Measurements from ENCODE around the gene ADAMTSL5. TPM values are rescaled to one million over a fixed set of nuclear protein-coding genes. Genes with fewer than 3 reads are reported as not detected.
"Not testable (repeated sequence)": the region's sequence is repeated elsewhere in the genome, so short reads cannot be mapped to it uniquely, and the experiment has no call there.

ADAMTSL5 gene
- total RNA-seq, 2 experiments from 2014 or later, result 4.2 to 5.4 TPM

DNA sequence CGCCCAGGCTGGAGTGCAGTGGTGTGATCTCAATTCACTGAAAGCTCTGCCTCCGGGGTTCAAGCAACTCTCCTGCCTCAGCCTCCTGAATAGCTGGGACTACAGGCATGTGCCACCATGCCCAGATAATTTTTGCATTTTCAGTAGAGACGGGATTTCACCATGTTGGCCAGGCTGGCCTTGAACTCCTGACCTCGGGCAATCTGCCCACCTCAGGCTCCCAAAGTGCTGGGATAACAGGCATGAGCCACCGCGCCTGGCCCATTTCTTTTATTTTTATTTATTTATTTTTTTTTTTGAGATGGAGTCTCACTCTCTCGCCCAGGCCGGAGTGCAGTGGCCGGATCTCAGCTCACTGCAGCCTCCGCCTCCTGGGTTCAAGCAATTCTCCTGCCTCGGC, 26.9 kb upstream of the ADAMTSL5 start:
- DNase-seq; POLR2A ChIA-PET; H3K36me3 Mint-ChIP-seq (ENCODE audit: low read depth); H3K4me3 Mint-ChIP-seq; CTCF ChIA-PET; H3K4me1 Mint-ChIP-seq; H3K9me3 Mint-ChIP-seq; H3K27ac Mint-ChIP-seq: not testable (repeated sequence)
- H3K27me3 Mint-ChIP-seq, result peaks cover 13% of the 10 kb centered on the region

DNA sequence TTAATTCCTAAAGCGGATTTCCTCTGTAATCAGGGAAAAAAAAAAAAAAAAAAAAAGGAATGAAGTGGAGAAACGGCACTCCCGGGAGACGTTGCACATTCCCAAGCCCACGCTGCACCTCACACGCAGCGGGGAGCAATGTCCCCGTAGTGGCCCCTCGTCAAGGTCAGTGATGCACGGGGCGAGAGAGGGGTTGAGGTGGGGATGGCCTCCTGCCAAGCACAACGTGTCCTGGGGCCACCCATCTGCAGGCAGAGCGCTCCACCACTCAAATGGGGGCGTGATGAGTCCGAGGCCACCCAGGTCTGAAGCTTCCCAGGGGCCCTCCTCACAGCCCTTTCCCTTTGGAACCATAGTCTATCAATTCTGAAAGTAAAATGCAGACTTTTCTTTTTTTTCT, 26.2 kb upstream of the ADAMTSL5 start:
- Mint-ChIP-seq H3K27ac (no peak overlapping the region), H3K4me3 (no peak overlapping the region), H3K36me3 (ENCODE audit: low read depth) (no peaks in the 10 kb centered on the region), H3K9me3 (no peaks in the 10 kb centered on the region), H3K27me3 (peaks cover 11% of the 10 kb centered on the region), H3K4me1 (no peaks in the 10 kb centered on the region)
- DNase-seq, result no peak
- ChIA-PET POLR2A (no interaction called here), CTCF (interaction anchor here (0.6 kb wide), 2 partner anchors 13 to 226 kb away, joined by 3 read pairs; no protein-coding TSS in a partner anchor)

DNA sequence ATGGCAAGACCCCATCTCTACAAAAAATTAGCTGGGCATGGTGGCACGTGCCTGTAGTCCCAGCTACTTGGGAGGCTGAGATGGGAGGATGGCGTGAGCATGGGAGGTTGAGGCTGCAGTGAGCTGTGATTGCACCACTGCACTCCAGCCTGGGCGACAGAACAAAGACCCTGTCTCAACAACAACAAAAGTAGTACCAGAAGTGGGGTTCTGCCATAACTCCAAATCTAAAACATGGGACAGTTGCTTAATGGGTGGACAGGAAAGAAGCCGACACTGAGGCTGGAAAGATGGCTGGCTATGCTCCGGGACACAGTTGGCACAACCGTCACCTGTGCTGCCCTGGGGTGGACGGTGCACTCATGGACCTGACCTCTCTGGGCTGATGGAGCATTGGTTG, 22.9 kb upstream of the ADAMTSL5 start:
- DNase-seq; H3K27ac Mint-ChIP-seq; H3K4me1 Mint-ChIP-seq; POLR2A ChIA-PET; CTCF ChIA-PET; H3K27me3 Mint-ChIP-seq; H3K4me3 Mint-ChIP-seq; H3K9me3 Mint-ChIP-seq; H3K36me3 Mint-ChIP-seq (ENCODE audit: low read depth): not testable (repeated sequence)

DNA sequence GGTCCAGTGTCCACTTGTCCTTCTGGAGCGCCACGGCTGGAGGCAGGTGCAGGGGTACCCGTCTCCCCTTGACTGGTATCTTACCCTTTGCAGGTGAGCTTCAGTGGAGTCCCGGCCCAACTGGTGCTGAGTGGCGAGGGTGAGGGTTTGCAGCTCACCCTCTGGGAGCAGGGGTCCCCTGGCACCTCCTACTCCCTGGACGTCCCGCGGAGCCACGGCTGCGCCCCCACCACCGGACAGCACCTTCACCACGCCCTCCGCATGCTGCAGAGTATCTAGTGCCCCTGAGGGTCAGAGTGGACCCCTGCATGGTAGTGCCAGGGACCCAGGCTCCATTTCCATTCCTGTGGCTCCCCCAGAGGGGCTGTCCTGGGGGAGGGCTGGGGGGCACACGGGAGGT, 22.2 kb upstream of the ADAMTSL5 start:
- H3K4me1 Mint-ChIP-seq, result no peaks in the 10 kb centered on the region
- no peaks in the 10 kb centered on the region for H3K36me3 Mint-ChIP-seq (ENCODE audit: low read depth)
- H3K27ac Mint-ChIP-seq, result no peak overlapping the region
- H3K9me3 Mint-ChIP-seq, result no peaks in the 10 kb centered on the region
- ChIA-PET CTCF (no interaction called here), POLR2A (no interaction called here)
- H3K4me3 Mint-ChIP-seq, result no peak overlapping the region
- no peak for DNase-seq
- no peaks in the 10 kb centered on the region for H3K27me3 Mint-ChIP-seq

DNA sequence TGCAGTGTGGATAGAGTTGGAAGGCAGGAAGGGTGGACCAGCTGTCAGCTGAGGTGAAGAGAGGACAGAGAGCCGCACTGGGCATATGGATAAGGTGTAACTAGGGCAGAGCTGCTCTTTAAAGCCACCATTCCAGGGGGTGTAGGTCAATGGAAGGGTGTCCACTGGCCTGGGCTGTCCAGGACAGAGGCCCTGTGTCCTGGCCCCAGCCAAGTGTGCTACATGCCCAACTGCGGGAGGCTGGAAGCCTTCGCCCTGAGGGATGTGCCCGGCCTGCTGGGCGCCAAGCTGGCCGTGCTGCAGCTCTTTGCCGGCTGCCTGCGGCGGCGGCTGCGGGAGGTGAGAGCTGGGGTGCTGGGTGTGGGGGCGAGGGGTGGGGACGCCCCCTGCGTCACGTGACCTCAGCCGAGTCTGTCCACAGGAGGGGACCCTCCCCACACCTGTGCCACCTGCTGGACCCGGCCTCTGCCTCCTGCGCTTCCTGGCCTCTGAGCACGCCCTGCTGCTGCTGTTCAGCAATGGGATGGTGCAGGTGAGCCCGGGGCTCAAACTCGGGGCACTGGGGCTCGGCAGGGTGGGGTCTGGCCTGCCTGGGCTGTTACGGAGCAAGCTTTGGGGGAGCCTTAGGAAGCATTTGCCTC, 20.8 kb upstream of the ADAMTSL5 start:
- Mint-ChIP-seq H3K4me1 (no peaks in the 10 kb centered on the region), H3K36me3 (ENCODE audit: low read depth) (no peaks in the 10 kb centered on the region), H3K4me3 (no peak overlapping the region), H3K27ac (no peak overlapping the region), H3K9me3 (no peaks in the 10 kb centered on the region), H3K27me3 (no peaks in the 10 kb centered on the region)
- ChIA-PET CTCF (interaction anchor here (0.6 kb wide), 1 partner anchor 45 kb away, joined by 3 read pairs; no protein-coding TSS in a partner anchor), POLR2A (no interaction called here)
- no peak for DNase-seq

DNA sequence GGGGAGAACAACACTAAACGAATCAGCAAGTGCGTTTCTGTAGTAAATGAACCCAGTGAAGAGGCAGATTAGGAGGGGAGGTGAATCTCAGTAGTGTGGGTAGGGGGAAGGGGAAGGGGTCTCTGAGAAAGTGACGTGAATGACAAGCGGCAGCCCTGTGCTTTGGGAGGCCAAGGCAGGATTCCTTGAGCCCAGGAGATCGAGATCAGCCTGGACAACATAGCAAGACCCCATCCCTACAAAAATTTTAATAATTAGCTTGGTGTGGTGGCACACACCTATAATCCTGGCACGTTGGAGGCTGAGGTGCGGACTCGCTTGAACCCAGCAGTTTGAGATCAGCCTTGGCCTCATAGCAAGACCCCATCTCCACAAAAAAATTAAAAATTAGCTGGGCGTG, 19.2 kb upstream of the ADAMTSL5 start:
- no peaks in the 10 kb centered on the region for H3K9me3 Mint-ChIP-seq
- H3K27me3 Mint-ChIP-seq, result no peaks in the 10 kb centered on the region
- no peaks in the 10 kb centered on the region for H3K36me3 Mint-ChIP-seq (ENCODE audit: low read depth)
- no peak for DNase-seq
- H3K27ac Mint-ChIP-seq, result no peak overlapping the region
- no peaks in the 10 kb centered on the region for H3K4me1 Mint-ChIP-seq
- ChIA-PET CTCF (no interaction called here), POLR2A (no interaction called here)
- H3K4me3 Mint-ChIP-seq, result no peak overlapping the region

DNA sequence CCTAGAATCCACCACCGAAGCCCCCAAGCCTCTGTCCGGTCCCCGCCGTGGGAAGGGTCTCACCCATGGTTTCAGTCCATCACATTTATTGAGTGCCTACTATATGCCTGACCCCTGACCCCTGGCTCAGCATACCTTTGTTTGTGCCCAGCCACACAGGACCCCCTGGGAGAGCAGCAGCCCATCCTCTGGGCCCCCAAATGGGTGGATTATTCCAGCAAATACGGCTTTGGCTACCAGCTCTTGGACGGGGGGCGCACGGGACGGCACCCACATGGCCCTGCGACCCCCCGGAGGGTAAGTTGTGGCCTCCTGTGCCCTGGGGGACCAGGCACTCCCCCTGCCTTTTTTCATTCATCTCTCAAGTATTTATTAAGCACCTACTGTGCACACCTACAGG, 18.8 kb upstream of the ADAMTSL5 start:
- no peak overlapping the region for H3K4me3 Mint-ChIP-seq
- CTCF ChIA-PET, result no interaction called here
- no peak for DNase-seq
- H3K27me3 Mint-ChIP-seq, result no peaks in the 10 kb centered on the region
- no peak overlapping the region for H3K27ac Mint-ChIP-seq
- no peaks in the 10 kb centered on the region for H3K36me3 Mint-ChIP-seq (ENCODE audit: low read depth)
- POLR2A ChIA-PET, result no interaction called here
- no peaks in the 10 kb centered on the region for H3K9me3 Mint-ChIP-seq
- no peaks in the 10 kb centered on the region for H3K4me1 Mint-ChIP-seq

DNA sequence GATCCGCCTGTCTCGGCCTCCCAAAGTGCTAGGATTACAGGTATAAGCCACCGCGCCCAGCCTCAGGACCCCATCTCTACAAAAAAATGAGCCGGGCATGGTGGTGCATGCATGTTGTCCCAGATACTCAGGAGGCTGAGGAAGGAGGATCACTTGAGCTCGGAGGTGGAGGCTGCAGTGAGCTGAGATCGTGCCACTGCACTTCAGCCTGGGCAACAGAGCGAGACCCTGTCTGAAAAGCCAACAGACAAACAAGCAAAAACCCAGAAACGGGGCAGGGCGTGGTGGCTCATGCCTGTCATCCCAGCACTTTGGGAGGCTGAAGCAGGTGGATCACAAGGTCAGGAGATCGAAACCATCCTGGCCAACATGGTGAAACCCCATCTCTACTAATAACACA, 18.0 kb upstream of the ADAMTSL5 start:
- CTCF ChIA-PET; H3K9me3 Mint-ChIP-seq; POLR2A ChIA-PET; H3K36me3 Mint-ChIP-seq (ENCODE audit: low read depth); H3K4me1 Mint-ChIP-seq; H3K27ac Mint-ChIP-seq; DNase-seq; H3K4me3 Mint-ChIP-seq; H3K27me3 Mint-ChIP-seq: not testable (repeated sequence)

DNA sequence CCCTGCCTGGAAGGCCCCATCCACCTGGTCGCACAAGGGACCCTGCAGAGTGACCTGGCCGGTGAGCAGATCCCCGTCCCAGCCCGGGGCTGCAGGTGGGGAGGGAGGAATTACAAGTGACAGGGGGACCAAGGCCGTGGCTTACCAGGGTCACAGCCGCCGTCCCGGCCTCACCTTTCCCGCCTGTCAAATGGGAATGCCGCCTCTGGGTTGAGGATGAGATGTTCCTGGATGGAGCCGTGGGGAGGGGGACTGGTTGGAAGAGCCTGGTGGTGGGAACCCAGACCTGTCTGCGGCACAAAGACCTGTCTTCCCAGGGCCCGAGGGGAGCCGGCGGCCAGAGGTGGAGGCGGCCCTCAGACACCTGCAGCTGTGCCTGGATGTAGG, 16.6 kb upstream of the ADAMTSL5 start:
- Mint-ChIP-seq H3K27me3 (peaks cover 16% of the 10 kb centered on the region), H3K4me3 (no peak overlapping the region), H3K9me3 (no peaks in the 10 kb centered on the region), H3K4me1 (peaks cover 3% of the 10 kb centered on the region), H3K36me3 (ENCODE audit: low read depth) (no peaks in the 10 kb centered on the region), H3K27ac (no peak overlapping the region)
- ChIA-PET CTCF (no interaction called here), POLR2A (no interaction called here)
- no peak for DNase-seq

DNA sequence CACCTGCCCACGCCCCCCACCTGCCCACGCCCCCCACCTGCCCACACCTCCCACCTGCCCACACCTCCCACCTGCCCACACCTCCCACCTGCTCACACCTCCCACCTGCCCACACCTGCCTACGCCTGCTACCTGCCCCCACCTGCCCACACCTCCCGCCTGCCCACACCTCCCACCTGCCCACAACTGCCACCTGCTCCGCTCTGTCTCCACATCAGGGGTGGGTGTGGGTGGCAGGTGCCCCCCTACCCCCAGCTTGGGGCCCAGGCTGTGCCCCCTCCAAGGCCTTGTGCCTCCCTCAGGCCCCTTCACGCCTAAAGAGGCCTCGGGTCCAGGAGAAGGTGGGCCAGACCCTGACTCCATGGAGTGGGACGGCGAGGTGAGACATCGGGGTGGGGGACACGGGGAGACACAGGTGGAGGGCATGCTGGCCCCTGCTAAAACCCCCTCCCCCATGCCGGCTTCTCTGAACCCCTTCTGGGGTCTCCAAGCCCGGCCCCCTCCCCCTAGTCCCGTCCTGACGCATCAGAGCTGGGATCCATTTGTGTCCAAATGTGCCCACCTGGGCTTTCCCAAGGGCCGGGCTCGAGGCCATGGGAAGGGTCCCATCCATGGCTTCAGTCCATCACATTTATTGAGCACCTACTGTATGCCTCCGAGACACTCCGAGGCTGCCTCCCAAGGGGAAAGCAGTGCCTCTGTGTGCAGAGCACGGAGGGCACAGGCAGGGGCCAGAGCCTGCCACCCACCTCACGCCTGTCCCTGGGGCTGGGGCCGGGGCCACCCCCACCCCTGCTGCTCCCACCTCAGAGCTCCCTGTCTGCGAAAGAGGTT, 16.0 kb upstream of the ADAMTSL5 start:
- POLR2A ChIA-PET, result no interaction called here
- H3K27me3 Mint-ChIP-seq, result peaks cover 18% of the 10 kb centered on the region
- no peak for DNase-seq
- H3K4me3 Mint-ChIP-seq, result no peak overlapping the region
- no peaks in the 10 kb centered on the region for H3K36me3 Mint-ChIP-seq (ENCODE audit: low read depth)
- no peak overlapping the region for H3K27ac Mint-ChIP-seq
- CTCF ChIA-PET, result no interaction called here
- no peaks in the 10 kb centered on the region for H3K9me3 Mint-ChIP-seq
- H3K4me1 Mint-ChIP-seq, result peaks cover 4% of the 10 kb centered on the region

DNA sequence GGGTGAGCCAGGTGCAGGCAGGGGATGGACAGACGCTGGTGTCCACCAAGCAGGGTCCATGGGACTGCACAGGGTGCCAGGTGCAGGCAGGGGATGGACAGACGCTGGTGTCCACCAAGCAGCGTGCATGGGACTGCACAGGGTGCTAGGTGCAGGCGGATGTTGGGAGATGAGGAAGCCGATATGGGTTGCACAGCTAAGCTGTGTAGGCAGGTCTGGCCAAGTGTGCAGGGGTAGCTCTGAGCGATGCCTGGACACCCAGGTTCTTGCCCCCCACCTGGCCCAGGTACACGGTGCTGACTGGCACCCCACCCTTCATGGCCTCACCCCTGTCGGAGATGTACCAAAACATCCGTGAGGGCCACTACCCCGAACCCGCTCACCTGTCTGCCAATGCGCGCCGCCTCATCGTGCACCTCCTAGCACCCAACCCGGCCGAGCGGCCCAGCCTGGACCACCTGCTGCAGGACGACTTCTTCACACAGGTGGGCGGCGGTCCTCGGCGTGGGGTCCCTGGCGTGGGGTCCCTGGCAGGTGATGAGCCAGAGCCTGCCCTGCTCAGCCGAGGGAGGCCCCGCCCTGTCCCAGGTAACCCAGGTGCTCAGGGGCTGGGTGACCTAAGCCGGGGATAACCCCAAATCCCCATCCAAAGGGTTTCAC, 15.0 kb upstream of the ADAMTSL5 start:
- no peak for DNase-seq
- Mint-ChIP-seq H3K27ac (no peak overlapping the region), H3K36me3 (ENCODE audit: low read depth) (no peaks in the 10 kb centered on the region), H3K27me3 (peaks cover 24% of the 10 kb centered on the region), H3K4me1 (peaks cover 4% of the 10 kb centered on the region), H3K4me3 (no peak overlapping the region), H3K9me3 (no peaks in the 10 kb centered on the region)
- POLR2A ChIA-PET, result no interaction called here
- CTCF ChIA-PET, result no interaction called here

DNA sequence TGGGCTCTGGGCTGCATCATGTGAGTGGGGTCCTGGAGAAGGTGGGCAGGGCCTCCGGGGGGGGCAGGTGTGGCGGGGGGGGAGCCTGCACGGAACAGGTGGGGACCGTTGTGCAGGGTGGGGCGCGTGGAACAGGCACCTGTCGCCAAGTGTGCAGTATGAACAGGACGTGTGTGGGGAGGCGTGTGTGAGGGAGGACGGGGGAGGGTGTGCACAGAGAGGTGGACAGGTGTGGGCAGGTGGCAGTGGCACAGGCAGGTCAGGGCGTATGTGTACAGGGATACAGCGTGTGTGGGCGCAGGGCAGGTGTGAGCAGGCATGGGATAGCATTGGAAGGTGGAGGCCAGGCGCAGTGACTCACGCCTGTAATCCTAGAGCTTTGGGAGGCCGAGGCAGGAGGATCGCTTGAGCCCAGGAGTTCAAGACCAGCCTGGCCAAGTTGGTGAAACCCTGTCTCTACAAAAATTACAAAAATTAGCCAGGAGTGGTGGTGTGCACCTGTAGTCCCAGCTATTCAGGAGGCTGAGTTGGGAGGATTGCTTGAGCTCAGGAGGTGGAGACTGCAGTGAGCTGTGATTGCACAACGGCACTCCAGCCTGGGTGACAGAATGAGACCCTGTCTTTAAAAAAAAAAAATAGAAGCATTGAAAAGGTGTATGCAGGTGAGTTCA, 14.3 kb upstream of the ADAMTSL5 start:
- H3K27me3 Mint-ChIP-seq, result peaks cover 24% of the 10 kb centered on the region
- peaks cover 4% of the 10 kb centered on the region for H3K4me1 Mint-ChIP-seq
- no peaks in the 10 kb centered on the region for H3K36me3 Mint-ChIP-seq (ENCODE audit: low read depth)
- H3K4me3 Mint-ChIP-seq, result no peak overlapping the region
- ChIA-PET CTCF (no interaction called here), POLR2A (no interaction called here)
- no peaks in the 10 kb centered on the region for H3K9me3 Mint-ChIP-seq
- no peak for DNase-seq
- no peak overlapping the region for H3K27ac Mint-ChIP-seq

DNA sequence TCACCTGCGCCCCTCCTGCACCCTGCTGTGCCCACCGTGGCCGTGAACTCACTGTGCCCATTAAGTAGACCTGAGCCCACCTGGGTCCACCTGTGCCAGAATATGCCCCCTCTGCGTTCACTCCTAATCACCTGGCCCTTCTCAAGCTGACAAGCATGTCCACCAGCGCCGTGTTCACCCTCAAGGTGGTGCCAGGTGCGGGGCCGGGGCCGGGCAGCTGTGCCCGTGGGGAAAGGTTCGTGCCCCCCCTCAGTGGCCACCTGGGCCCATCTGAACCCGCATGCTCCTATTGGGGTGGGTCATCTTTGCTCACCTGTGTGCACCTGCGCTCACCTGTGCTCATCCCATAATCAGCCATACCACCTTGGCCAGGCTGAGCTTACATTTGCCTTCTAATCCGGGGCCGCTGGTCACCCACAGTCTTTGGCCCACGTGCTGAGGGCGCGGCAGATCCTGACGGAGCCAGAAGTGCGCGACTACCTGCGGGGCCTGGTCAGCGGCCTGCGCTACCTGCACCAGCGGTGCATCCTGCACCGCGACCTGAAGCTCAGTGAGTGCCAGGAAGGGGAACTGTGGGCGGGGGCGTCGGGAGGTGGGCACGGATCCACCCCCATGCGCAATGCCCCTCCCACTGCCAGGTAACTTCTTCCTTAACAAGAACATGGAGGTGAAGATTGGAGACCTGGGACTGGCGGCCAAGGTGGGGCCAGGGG, 13.4 kb upstream of the ADAMTSL5 start:
- H3K27ac Mint-ChIP-seq, result no peak overlapping the region
- POLR2A ChIA-PET, result no interaction called here
- no peak for DNase-seq
- peaks cover 4% of the 10 kb centered on the region for H3K4me1 Mint-ChIP-seq
- H3K27me3 Mint-ChIP-seq, result peaks cover 26% of the 10 kb centered on the region
- no peaks in the 10 kb centered on the region for H3K36me3 Mint-ChIP-seq (ENCODE audit: low read depth)
- CTCF ChIA-PET, result no interaction called here
- H3K4me3 Mint-ChIP-seq, result no peak overlapping the region
- H3K9me3 Mint-ChIP-seq, result no peaks in the 10 kb centered on the region

All from activated CD4-positive, alpha-beta T cell treated with anti-CD3 and anti-CD28 coated beads, Interleukin-2, amount 10 ng/mL, durations not matched to agents 7 days and 5 days (primary cell).